Peyer's patch (tissue), 4 donors: ENCODE data around the gene CNTNAP2. TPM values are rescaled to one million over a fixed set of nuclear protein-coding genes. Genes with fewer than 3 reads are reported as not detected.

Experiments used
- DNase-seq, 3 donors: peaks; one replicate each; pipeline ENCODE4 v3.0.0-alpha.2; 2017 to 2019
- H3K27ac ChIP-seq, 4 donors: fragments of 200-600 bp; sonication (generic); one replicate each; pipeline ENCODE4 v1.5.1; 2016 to 2019
- H3K27me3 ChIP-seq, 2 donors: fragments of 200-600 bp; sonication (generic); one replicate each; pipeline ENCODE4 v1.5.1; 2019
- H3K36me3 ChIP-seq, 3 donors: fragments of 200-600 bp; sonication (generic); one replicate each; pipeline ENCODE4 v1.5.1; 2016 to 2019
- H3K4me1 ChIP-seq, 4 donors: fragments of 200-600 bp; sonication (generic); one replicate each; pipeline ENCODE4 v1.5.1; 2016 to 2019
- H3K4me3 ChIP-seq, 4 donors: fragments of 200-600 bp; sonication (generic); 1 replicate in 3 of 4; 2 replicates in 1 of 4; pipeline ENCODE4 v1.5.1; 2016 to 2019; ENCODE audit warnings: mild to moderate bottlenecking in 1 of 4
- H3K9me3 ChIP-seq, 4 donors: fragments of 200-600 bp; sonication (generic); one replicate each; pipeline ENCODE4 v1.5.1; 2016 to 2019; ENCODE audit warnings: mild to moderate bottlenecking in 1 of 4
- CTCF ChIP-seq, 6 experiments: fragments of 450-650 bp in 4 of 6; fragments of 200-600 bp in 2 of 6; sonication (generic) in 1 of 6; IDR thresholded peaks; one replicate each; pipeline ENCODE4 v1.5.1; 2017 to 2019; ENCODE audit warnings: antibody characterized with exemption in 6 of 6, mild to moderate bottlenecking in 3 of 6, moderate library complexity in 1 of 6
- POLR2A ChIP-seq, 2 donors: fragments of 450-650 bp; IDR thresholded peaks; one replicate each; pipeline ENCODE4 v1.5.1; 2017; ENCODE audit warnings: antibody characterized with exemption in 2 of 2, mild to moderate bottlenecking in 2 of 2, moderate library complexity in 2 of 2
- total RNA-seq, 4 donors: library from RNA; depleted of rRNA; stranded (reverse); fragments of >200 nt; gene quantifications; one replicate each; pipeline ENCODE4 v1.1.0, GENCODE V29; 2016

CNTNAP2 gene
- total RNA-seq, 4 donors from 2014 or later: 1.5 to 4.9 (median 3.6) TPM

- TF ChIP-seq CTCF (IDR thresholded peaks at IDR 0.05) (no peak), POLR2A (IDR thresholded peaks at IDR 0.05) (no peak)
- Histone ChIP-seq H3K27me3 (no peaks in the 10 kb centered on the region), H3K9me3 (no peaks in the 10 kb centered on the region), H3K27ac (no peak overlapping the region), H3K36me3 (no peaks in the 10 kb centered on the region), H3K4me3 (no peak overlapping the region), H3K4me1 (no peaks in the 10 kb centered on the region)
- no peak for DNase-seq
Measured at GRCh38 chr7:146528581-146528980, 412.0 kb downstream of the CNTNAP2 start.

- Histone ChIP-seq H3K27me3 (no peaks in the 10 kb centered on the region), H3K4me3 (no peak overlapping the region), H3K9me3 (peaks cover 0 to 3% (median 0%) of the 10 kb centered on the region in 4 donors), H3K4me1 (no peaks in the 10 kb centered on the region), H3K36me3 (no peaks in the 10 kb centered on the region), H3K27ac (no peak overlapping the region)
- no peak for DNase-seq
- TF ChIP-seq POLR2A (IDR thresholded peaks at IDR 0.05) (no peak), CTCF (IDR thresholded peaks at IDR 0.05) (no peak)
Measured at GRCh38 chr7:146539836-146540235, 423.2 kb downstream of the CNTNAP2 start.

- Histone ChIP-seq H3K36me3 (no peaks in the 10 kb centered on the region), H3K9me3 (peaks cover 0 to 6% (median 0%) of the 10 kb centered on the region in 4 donors), H3K4me3 (no peak overlapping the region), H3K4me1 (no peaks in the 10 kb centered on the region), H3K27ac (no peak overlapping the region), H3K27me3 (no peaks in the 10 kb centered on the region)
- TF ChIP-seq CTCF (IDR thresholded peaks at IDR 0.05): no peak
- no peak for TF ChIP-seq POLR2A (IDR thresholded peaks at IDR 0.05)
- DNase-seq: no peak
Measured at GRCh38 chr7:146542101-146542500, 425.5 kb downstream of the CNTNAP2 start.

- Histone ChIP-seq H3K9me3 (peaks cover 0 to 3% (median 0%) of the 10 kb centered on the region in 4 donors), H3K27me3 (no peaks in the 10 kb centered on the region), H3K27ac (no peak overlapping the region), H3K36me3 (no peaks in the 10 kb centered on the region), H3K4me1 (no peaks in the 10 kb centered on the region), H3K4me3 (no peak overlapping the region)
- TF ChIP-seq POLR2A (IDR thresholded peaks at IDR 0.05) (no peak), CTCF (IDR thresholded peaks at IDR 0.05) (no peak)
- DNase-seq: no peak
Measured at GRCh38 chr7:146544748-146545147, 428.1 kb downstream of the CNTNAP2 start.

- TF ChIP-seq POLR2A (IDR thresholded peaks at IDR 0.05) (no peak), CTCF (IDR thresholded peaks at IDR 0.05) (no peak)
- Histone ChIP-seq H3K27me3 (no peaks in the 10 kb centered on the region), H3K9me3 (peaks cover 0 to 3% (median 0%) of the 10 kb centered on the region in 4 donors), H3K4me1 (no peaks in the 10 kb centered on the region), H3K4me3 (no peak overlapping the region), H3K27ac (no peak overlapping the region), H3K36me3 (no peaks in the 10 kb centered on the region)
- no peak for DNase-seq
Measured at GRCh38 chr7:146548816-146549215, 432.2 kb downstream of the CNTNAP2 start.

GRCh38 chr7:146554556-146554955, 438.0 kb downstream of the CNTNAP2 start:
- Histone ChIP-seq H3K9me3 (no peaks in the 10 kb centered on the region), H3K36me3 (no peaks in the 10 kb centered on the region), H3K27me3 (no peaks in the 10 kb centered on the region), H3K4me1 (no peaks in the 10 kb centered on the region), H3K27ac (no peak overlapping the region), H3K4me3 (no peak overlapping the region)
- DNase-seq: no peak
- TF ChIP-seq POLR2A (IDR thresholded peaks at IDR 0.05): no peak
- TF ChIP-seq CTCF (IDR thresholded peaks at IDR 0.05): no peak
